Panc1 (cell line): ENCODE measurements around the gene C16orf89. TPM values are rescaled to one million over a fixed set of nuclear protein-coding genes. Genes with fewer than 3 reads are reported as not detected.

Experiments
- ATAC-seq: fragments of 200-7000 bp; cut with Tn5 transposase; 2 replicates; pipeline ENCODE4 v1.9.1; 2020; ENCODE audit warnings: mild to moderate bottlenecking, moderate library complexity
- BruUV-seq: library from RNA; stranded (reverse); fragments of 400-500 nt; replicated peaks from 2 replicates; lab custom pipeline; 2021; lab: Mats Ljungman, UMichigan
- CTCF ChIA-PET: fragments of 300-600 bp; sonication (Branson Sonifier 250); formaldehyde crosslinking; loops from one replicate; lab custom pipeline; 2022; ENCODE audit warnings: antibody characterized with exemption; lab: Charles Lee
- POLR2A ChIA-PET: fragments of 300-600 bp; sonication (Branson Sonifier 250); formaldehyde crosslinking; loops from one replicate; lab custom pipeline; 2022; ENCODE audit warnings: antibody characterized with exemption; lab: Charles Lee
- DNase-seq: peaks from one replicate; pipeline ENCODE4 v3.0.0-alpha.2; 2010; ENCODE audit warnings: low read depth, low spot score
- H3K27ac ChIP-seq: 2 replicates; pipeline ENCODE4 v1.5.1; 2011; ENCODE audit warnings: mild to moderate bottlenecking, low read length, inconsistent platforms
- H3K27me3 ChIP-seq: fragments of 200-500 bp; sonication (Bioruptor generic); 2 replicates; pipeline ENCODE4 v1.6.0; 2014; ENCODE audit warnings: low read length, inconsistent platforms; ENCODE audit not compliant: control insufficient read depth, insufficient read depth
- H3K36me3 ChIP-seq: fragments of 200-500 bp; sonication (Bioruptor generic); 2 replicates; pipeline ENCODE4 v1.5.1; 2014; ENCODE audit warnings: inconsistent platforms, mild to moderate bottlenecking, low read length, moderate library complexity; ENCODE audit not compliant: control insufficient read depth, insufficient read depth
- H3K4me1 ChIP-seq: 2 replicates; pipeline ENCODE4 v1.5.1; 2011; ENCODE audit warnings: inconsistent platforms, mild to moderate bottlenecking, low read length, moderate library complexity; ENCODE audit not compliant: control insufficient read depth, insufficient read depth
- H3K4me3 ChIP-seq, 2 experiments: 2 replicates each; pipeline ENCODE4 v1.5.1; 2011 to 2012; ENCODE audit warnings: low read depth in 2 of 2, low read length in 2 of 2, mild to moderate bottlenecking in 2 of 2, inconsistent platforms in 1 of 2, moderate library complexity in 1 of 2
- H3K9me3 ChIP-seq: fragments of 200-500 bp; sonication (Bioruptor generic); 2 replicates; pipeline ENCODE4 v1.5.1; 2014; ENCODE audit warnings: low read depth, mild to moderate bottlenecking, inconsistent platforms, low read length, moderate library complexity; ENCODE audit not compliant: control insufficient read depth, insufficient read depth
- CTCF ChIP-seq: fragments of 450-650 bp; IDR thresholded peaks from 2 replicates; pipeline ENCODE4 v1.5.1; 2017; ENCODE audit warnings: mild to moderate bottlenecking
- POLR2AphosphoS5 ChIP-seq: IDR thresholded peaks from 2 replicates; pipeline ENCODE4 v1.6.1; 2012; ENCODE audit warnings: mild to moderate bottlenecking, low read depth, low read length, moderate library complexity
- SIN3A ChIP-seq: IDR thresholded peaks from 2 replicates; pipeline ENCODE4 v1.6.1; 2012; ENCODE audit warnings: low read depth, mild to moderate bottlenecking, low read length, moderate library complexity, borderline replicate concordance; ENCODE audit not compliant: insufficient read depth
- TCF7L2 ChIP-seq: IDR thresholded peaks from 2 replicates; pipeline ENCODE4 v1.6.1; 2011; ENCODE audit warnings: mild to moderate bottlenecking, low read depth, low read length, inconsistent platforms
- in situ Hi-C: cut with HindIII; loops from 2 replicates; pipeline ENCODE4 v1.10.0; 2016; ENCODE audit warnings: low sequenced_read_pairs, low pct_unique_long_range_greater_than_20kb
- intact Hi-C: fragments of 100-400 bp; cut with micrococcal nuclease; formaldehyde crosslinking; loops from one replicate; pipeline ENCODE4 v1.10.0; 2022; ENCODE audit not compliant: unreplicated experiment
- total RNA-seq: library from RNA; stranded (reverse); gene quantifications from one replicate; pipeline ENCODE4 v1.2.1, GENCODE V29; 2021; ENCODE audit not compliant: unreplicated experiment
- TF ChIP-seq, protein P1 (sequence below), 2 experiments: IDR thresholded peaks; 2 replicates each; pipeline ENCODE4 v1.6.1; 2011 to 2012; ENCODE audit warnings: low read depth in 2 of 2, control low read depth in 1 of 2, low read length in 1 of 2, mild to moderate bottlenecking in 1 of 2, moderate library complexity in 1 of 2; ENCODE audit not compliant: insufficient read depth in 1 of 2

The C16orf89 gene
- total RNA-seq, 1 experiment from 2014 or later: not detected

- Histone ChIP-seq H3K9me3 (no peaks in the 10 kb centered on the region), H3K4me1 (peaks cover 11% of the 10 kb centered on the region), H3K27me3 (no peaks in the 10 kb centered on the region), H3K4me3 (peak overlapping the region; percentile 57 to 84), H3K36me3 (no peaks in the 10 kb centered on the region), H3K27ac (peak overlapping the region; percentile 87)
- no peak for DNase-seq
- POLR2A ChIA-PET: interaction anchor here (0.6 to 0.7 kb wide), 3 partner anchors 15 to 313 kb away, joined by 3 to 5 read pairs (median 4); no protein-coding TSS in a partner anchor
- CTCF ChIA-PET: interaction anchor here (0.8 kb wide), 1 partner anchor 8 kb away, joined by 7 read pairs; no protein-coding TSS in a partner anchor
- TSS peak; percentile 85 for BruUV-seq
- in situ Hi-C loops: no loop called here
- no peak for ATAC-seq
- TF ChIP-seq SIN3A (no peak), TCF7L2 (no peak)
- intact Hi-C loops: no loop called here
These were observed 31.6 kb downstream of the C16orf89 start for GRCh38 chr16:5034167-5034523.

DNA sequence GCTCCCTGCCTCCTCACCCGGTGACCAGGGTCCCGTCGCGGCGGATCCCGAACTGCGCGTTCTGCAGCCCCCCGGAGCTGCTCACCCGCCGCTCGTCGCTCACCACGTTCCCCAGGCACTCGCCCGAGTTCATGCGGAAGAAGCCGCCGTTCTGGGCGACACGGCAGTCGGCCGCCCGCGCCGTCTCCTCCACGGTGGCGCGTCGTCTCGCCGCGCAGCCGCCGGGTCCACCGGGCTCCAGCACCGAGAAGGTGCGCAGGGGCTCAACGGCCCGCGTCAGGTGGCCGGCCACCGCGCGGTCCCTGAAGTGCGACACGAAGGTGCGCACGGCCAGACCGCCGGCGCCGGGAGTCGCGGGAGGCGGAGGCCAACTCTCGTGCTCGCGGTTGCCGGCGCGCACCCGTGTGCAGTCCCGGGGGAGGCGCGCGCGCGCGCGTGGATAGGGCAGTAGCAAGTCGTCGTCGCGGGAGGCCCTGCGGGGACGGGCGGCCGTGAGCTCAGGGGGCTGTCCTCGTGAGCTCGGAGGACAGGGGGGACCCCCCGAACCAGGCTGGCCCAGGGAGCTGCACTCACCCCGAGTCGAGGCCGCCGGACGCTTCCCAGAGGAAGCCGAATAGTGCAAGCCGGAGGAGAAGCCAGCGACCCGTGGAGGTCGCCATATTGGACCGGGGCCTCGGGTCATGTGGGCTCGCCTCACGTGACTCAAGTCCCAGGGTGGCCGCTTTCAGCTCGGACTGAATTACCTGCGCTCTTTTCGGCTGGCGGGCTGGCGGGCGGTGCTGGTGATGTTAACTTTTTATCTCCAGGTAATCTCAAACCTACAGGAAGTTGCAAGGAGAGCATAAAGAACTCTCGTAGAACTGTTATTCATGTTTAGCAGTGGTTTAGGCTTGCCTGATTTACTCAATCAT is 32.2 kb downstream of the C16orf89 start, which contains the start of gene NAGPA:
Gene NAGPA, minus strand, starts transcription at position 680 of the 911 bp plus-strand sequence. Its CDS starts 21 bp downstream, at position 659.
- CTCF ChIA-PET: interaction anchor here (0.8 kb wide), 1 partner anchor 8 kb away, joined by 7 read pairs; no protein-coding TSS in a partner anchor
- intact Hi-C loops (no loop called here), in situ Hi-C loops (no loop called here)
- DNase-seq (no peak), ATAC-seq (peak; percentile 91)
- Histone ChIP-seq H3K4me1 (peaks cover 11% of the 10 kb centered on the region), H3K4me3 (peak within 1 kb of the TSS; percentile 57 to 84), H3K36me3 (no peaks in the 10 kb centered on the region), H3K27me3 (no peaks in the 10 kb centered on the region), H3K27ac (peak within 1 kb of the TSS; percentile 87), H3K9me3 (no peaks in the 10 kb centered on the region)
- TF ChIP-seq CTCF: no peak
- TF ChIP-seq, protein P1, sequence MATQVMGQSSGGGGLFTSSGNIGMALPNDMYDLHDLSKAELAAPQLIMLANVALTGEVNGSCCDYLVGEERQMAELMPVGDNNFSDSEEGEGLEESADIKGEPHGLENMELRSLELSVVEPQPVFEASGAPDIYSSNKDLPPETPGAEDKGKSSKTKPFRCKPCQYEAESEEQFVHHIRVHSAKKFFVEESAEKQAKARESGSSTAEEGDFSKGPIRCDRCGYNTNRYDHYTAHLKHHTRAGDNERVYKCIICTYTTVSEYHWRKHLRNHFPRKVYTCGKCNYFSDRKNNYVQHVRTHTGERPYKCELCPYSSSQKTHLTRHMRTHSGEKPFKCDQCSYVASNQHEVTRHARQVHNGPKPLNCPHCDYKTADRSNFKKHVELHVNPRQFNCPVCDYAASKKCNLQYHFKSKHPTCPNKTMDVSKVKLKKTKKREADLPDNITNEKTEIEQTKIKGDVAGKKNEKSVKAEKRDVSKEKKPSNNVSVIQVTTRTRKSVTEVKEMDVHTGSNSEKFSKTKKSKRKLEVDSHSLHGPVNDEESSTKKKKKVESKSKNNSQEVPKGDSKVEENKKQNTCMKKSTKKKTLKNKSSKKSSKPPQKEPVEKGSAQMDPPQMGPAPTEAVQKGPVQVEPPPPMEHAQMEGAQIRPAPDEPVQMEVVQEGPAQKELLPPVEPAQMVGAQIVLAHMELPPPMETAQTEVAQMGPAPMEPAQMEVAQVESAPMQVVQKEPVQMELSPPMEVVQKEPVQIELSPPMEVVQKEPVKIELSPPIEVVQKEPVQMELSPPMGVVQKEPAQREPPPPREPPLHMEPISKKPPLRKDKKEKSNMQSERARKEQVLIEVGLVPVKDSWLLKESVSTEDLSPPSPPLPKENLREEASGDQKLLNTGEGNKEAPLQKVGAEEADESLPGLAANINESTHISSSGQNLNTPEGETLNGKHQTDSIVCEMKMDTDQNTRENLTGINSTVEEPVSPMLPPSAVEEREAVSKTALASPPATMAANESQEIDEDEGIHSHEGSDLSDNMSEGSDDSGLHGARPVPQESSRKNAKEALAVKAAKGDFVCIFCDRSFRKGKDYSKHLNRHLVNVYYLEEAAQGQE (IDR thresholded peaks at IDR 0.05; ENCODE audit: insufficient read depth in 1 of 2, low read depth in 2 of 2, low read length in 1 of 2): 0 out of 4 replicates have a peak, but pooled peaks of 1 of the 2 experiments have one; percentile 25
- TF ChIP-seq SIN3A: peak; percentile 97
- TF ChIP-seq TCF7L2: no peak
- peak; percentile 67; the same call in 1 of the 2 replicates for TF ChIP-seq POLR2AphosphoS5
- POLR2A ChIA-PET: interaction anchor here (0.6 to 0.7 kb wide), 2 partner anchors 88 to 313 kb away, joined by 4 to 5 read pairs; no protein-coding TSS in a partner anchor
- BruUV-seq: no TSS peak
